Keratinocyte (primary cell): ENCODE results near the gene POLD2.

Experiments
- EZH2 ChIP-seq: IDR thresholded peaks from one replicate; pipeline ENCODE4 v1.6.1; 2012; ENCODE audit warnings: inconsistent platforms, mild to moderate bottlenecking, low read length, moderate library complexity
- TF ChIP-seq, protein P1 (sequence below), 3 experiments: IDR thresholded peaks in 1 of 3; conservative IDR thresholded peaks in 1 of 3; optimal IDR thresholded peaks in 1 of 3; 2 replicates in 2 of 3; 3 replicates in 1 of 3; pipeline versions ENCODE3 to v1.5.1; 2011; ENCODE audit warnings: low read length in 3 of 3, mild to moderate bottlenecking in 3 of 3, moderate library complexity in 2 of 3, control low read depth in 1 of 3, inconsistent platforms in 1 of 3; ENCODE audit not compliant: insufficient read depth in 2 of 3; ENCODE audit errors: extremely low read depth in 1 of 3

DNA sequence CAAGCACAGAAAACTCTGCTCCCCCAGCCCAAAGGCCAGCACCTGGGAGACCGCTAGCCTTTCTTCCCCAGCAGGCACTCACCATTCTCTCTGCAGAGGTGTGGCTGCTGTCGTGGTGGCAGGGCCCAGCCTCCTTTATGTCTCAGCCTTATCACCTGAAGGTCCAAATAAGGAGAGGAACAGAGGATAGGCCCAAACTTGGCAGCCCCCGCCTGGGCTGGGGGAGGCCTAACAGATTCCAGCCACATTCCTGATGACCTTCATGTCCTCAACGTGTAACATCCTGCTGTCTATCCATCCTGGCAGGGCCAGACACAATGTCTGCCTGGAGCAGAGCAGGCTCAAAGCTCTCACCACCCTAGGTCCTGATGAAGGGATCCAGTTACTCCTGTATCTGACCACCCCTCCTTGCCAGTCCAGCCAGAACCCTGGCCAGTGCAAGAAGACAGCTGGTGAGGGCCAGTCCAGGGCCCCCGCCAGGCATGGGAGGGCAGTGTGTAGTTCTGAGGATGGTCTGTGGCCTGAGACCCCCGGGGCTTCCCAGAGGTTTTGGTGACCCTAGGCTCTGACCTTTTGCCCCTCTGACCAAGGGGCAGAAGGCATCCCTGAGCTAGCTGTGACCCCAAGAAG lies 18.0 kb upstream of the POLD2 start, which contains the start of gene MYL7:
- TF ChIP-seq, protein P1, sequence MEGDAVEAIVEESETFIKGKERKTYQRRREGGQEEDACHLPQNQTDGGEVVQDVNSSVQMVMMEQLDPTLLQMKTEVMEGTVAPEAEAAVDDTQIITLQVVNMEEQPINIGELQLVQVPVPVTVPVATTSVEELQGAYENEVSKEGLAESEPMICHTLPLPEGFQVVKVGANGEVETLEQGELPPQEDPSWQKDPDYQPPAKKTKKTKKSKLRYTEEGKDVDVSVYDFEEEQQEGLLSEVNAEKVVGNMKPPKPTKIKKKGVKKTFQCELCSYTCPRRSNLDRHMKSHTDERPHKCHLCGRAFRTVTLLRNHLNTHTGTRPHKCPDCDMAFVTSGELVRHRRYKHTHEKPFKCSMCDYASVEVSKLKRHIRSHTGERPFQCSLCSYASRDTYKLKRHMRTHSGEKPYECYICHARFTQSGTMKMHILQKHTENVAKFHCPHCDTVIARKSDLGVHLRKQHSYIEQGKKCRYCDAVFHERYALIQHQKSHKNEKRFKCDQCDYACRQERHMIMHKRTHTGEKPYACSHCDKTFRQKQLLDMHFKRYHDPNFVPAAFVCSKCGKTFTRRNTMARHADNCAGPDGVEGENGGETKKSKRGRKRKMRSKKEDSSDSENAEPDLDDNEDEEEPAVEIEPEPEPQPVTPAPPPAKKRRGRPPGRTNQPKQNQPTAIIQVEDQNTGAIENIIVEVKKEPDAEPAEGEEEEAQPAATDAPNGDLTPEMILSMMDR (optimal IDR thresholded peaks at IDR 0.05 in 1 of 3, IDR thresholded peaks at IDR 0.05 in 1 of 3, conservative IDR thresholded peaks at IDR 0.05 in 1 of 3; ENCODE audit: extremely low read depth in 1 of 3, insufficient read depth in 2 of 3, low read length in 3 of 3) = no peak
- TF ChIP-seq EZH2 = no peak
